OCI-LY7 (cell line): ENCODE measurements around the gene GCHFR. TPM values are rescaled to one million over a fixed set of nuclear protein-coding genes. Genes with fewer than 3 reads are reported as not detected.

ENCODE experiments used
- BruUV-seq: library from RNA; stranded (reverse); fragments of 400-500 nt; replicated peaks from 2 replicates; lab custom pipeline; 2021; lab: Mats Ljungman, UMichigan
- CTCF ChIA-PET: fragments of 300-600 bp; sonication (Branson Sonifier 250); formaldehyde crosslinking; loops from one replicate; lab custom pipeline; 2022; ENCODE audit warnings: antibody characterized with exemption; ENCODE audit not compliant: unreplicated experiment; lab: Charles Lee
- POLR2A ChIA-PET: fragments of 300-600 bp; sonication (Branson Sonifier 250); formaldehyde crosslinking; loops from one replicate; lab custom pipeline; 2022; ENCODE audit warnings: antibody characterized with exemption; lab: Charles Lee
- DNase-seq: peaks from one replicate; pipeline ENCODE4 v3.0.0-alpha.2; 2015; ENCODE audit warnings: low spot score
- H2AFZ ChIP-seq: fragments of 200-600 bp; sonication (generic), shearing (Covaris generic); 2 replicates; pipeline ENCODE4 v1.6.1; 2014; ENCODE audit warnings: mild to moderate bottlenecking, antibody characterized with exemption, low read length, moderate library complexity
- H3K27ac ChIP-seq: fragments of 200-600 bp; sonication (generic); 2 replicates; pipeline ENCODE4 v1.5.1; 2014; ENCODE audit warnings: mixed run types, low read depth, mild to moderate bottlenecking, moderate library complexity, low read length, inconsistent platforms; ENCODE audit not compliant: poor library complexity, severe bottlenecking
- H3K36me3 ChIP-seq: fragments of 200-600 bp; sonication (generic); 2 replicates; pipeline ENCODE4 v1.6.1; 2014; ENCODE audit warnings: mild to moderate bottlenecking, antibody characterized with exemption, low read length, moderate library complexity, mixed read lengths; ENCODE audit not compliant: insufficient read depth
- H3K4me1 ChIP-seq: fragments of 200-600 bp; sonication (generic); 2 replicates; pipeline ENCODE4 v1.5.1; 2014; ENCODE audit warnings: mild to moderate bottlenecking, low read length; ENCODE audit not compliant: insufficient read depth, poor library complexity, severe bottlenecking
- H3K4me2 ChIP-seq: fragments of 200-600 bp; sonication (generic); 2 replicates; pipeline ENCODE4 v1.6.1; 2014; ENCODE audit warnings: mild to moderate bottlenecking, low read length
- H3K4me3 ChIP-seq: fragments of 200-600 bp; sonication (generic); 2 replicates; pipeline ENCODE4 v1.5.1; 2014; ENCODE audit warnings: mild to moderate bottlenecking, low read depth, low read length; ENCODE audit not compliant: poor library complexity, severe bottlenecking
- H3K79me2 ChIP-seq: fragments of 200-600 bp; sonication (generic); 2 replicates; pipeline ENCODE4 v1.6.1; 2016; ENCODE audit warnings: low read depth, mild to moderate bottlenecking, low read length, moderate library complexity, mixed read lengths; ENCODE audit not compliant: insufficient read depth
- H3K9me2 ChIP-seq: fragments of 200-600 bp; sonication (generic); 2 replicates; pipeline ENCODE4 v1.6.1; 2016; ENCODE audit warnings: mild to moderate bottlenecking, low read length, mixed read lengths; ENCODE audit not compliant: insufficient read depth
- H3K9me3 ChIP-seq: fragments of 200-600 bp; sonication (generic); 2 replicates; pipeline ENCODE4 v1.6.1; 2014; ENCODE audit warnings: mild to moderate bottlenecking, mixed run types, low read length, mixed read lengths
- H4K20me1 ChIP-seq: fragments of 200-600 bp; sonication (generic); 2 replicates; pipeline ENCODE4 v1.6.1; 2014; ENCODE audit warnings: mild to moderate bottlenecking, antibody characterized with exemption, low read length, moderate library complexity, mixed read lengths; ENCODE audit not compliant: insufficient read depth
- CTCF ChIP-seq: fragments of 200-600 bp; sonication (generic); conservative IDR thresholded peaks from 2 replicates; pipeline ENCODE4 v1.5.1; 2014; ENCODE audit warnings: mild to moderate bottlenecking, antibody characterized with exemption, low read length, moderate library complexity, mixed read lengths
- EZH2phosphoT487 ChIP-seq: fragments of 200-600 bp; sonication (generic); IDR thresholded peaks from 2 replicates; pipeline ENCODE4 v1.6.1; 2018; ENCODE audit warnings: low read depth, borderline replicate concordance, mild to moderate bottlenecking, mixed run types, antibody characterized with exemption, low read length, moderate library complexity, mixed read lengths
- intact Hi-C: fragments of 100-400 bp; cut with micrococcal nuclease; formaldehyde crosslinking; loops from one replicate; pipeline ENCODE4 v1.10.0; 2022; ENCODE audit not compliant: unreplicated experiment
- total RNA-seq, 2 experiments: library from RNA; depleted of rRNA in 1 of 2; stranded (reverse); fragments of >200 nt in 1 of 2; shearing (Covaris generic) in 1 of 2; gene quantifications; 2 replicates each; pipeline ENCODE4 v1.2.3, GENCODE V29; 2014 to 2022

Gene GCHFR
- total RNA-seq, 2 experiments from 2014 or later = 75.7 to 97.4 TPM

GRCh38 chr15:40793216-40793989 lies 29.5 kb downstream of the GCHFR start:
- no peak overlapping the region for H2AFZ ChIP-seq
- no peak for TF ChIP-seq CTCF
- no peak for TF ChIP-seq EZH2phosphoT487
- no TSS peak for BruUV-seq
- H3K9me3 ChIP-seq = no peaks in the 10 kb centered on the region
- ChIA-PET CTCF (no interaction called here), POLR2A (interaction anchor here (1.0 to 1.2 kb wide), 2 partner anchors 25 to 58 kb away, joined by 3 read pairs; no protein-coding TSS in a partner anchor)
- H4K20me1 ChIP-seq = no peaks in the 10 kb centered on the region
- no peak overlapping the region for H3K4me2 ChIP-seq
- no peak for DNase-seq
- H3K4me1 ChIP-seq = no peaks in the 10 kb centered on the region
- H3K79me2 ChIP-seq = 0 out of 2 replicates have a peak, but pooled peaks cover 3% of the 10 kb centered on the region
- intact Hi-C loops = no loop called here
- H3K27ac ChIP-seq = no peak overlapping the region
- H3K9me2 ChIP-seq = no peaks in the 10 kb centered on the region
- no peak overlapping the region for H3K4me3 ChIP-seq
- H3K36me3 ChIP-seq = peaks cover 4% of the 10 kb centered on the region; the same call in 1 of the 2 replicates

GRCh38 chr15:40796041-40796440 lies 32.2 kb downstream of the GCHFR start:
- POLR2A ChIA-PET = interaction anchor here (1.6 kb wide), 1 partner anchor 11 kb away, joined by 4 read pairs; the partner anchor contains the start of genes DNAJC17 and ZFYVE19
- peaks cover 4% of the 10 kb centered on the region; the same call in 1 of the 2 replicates for H3K36me3 ChIP-seq
- H4K20me1 ChIP-seq = no peaks in the 10 kb centered on the region
- H2AFZ ChIP-seq = no peak overlapping the region
- no TSS peak for BruUV-seq
- CTCF ChIA-PET = no interaction called here
- H3K4me2 ChIP-seq = no peak overlapping the region
- no peak for TF ChIP-seq CTCF
- no peak for TF ChIP-seq EZH2phosphoT487
- H3K4me3 ChIP-seq = no peak overlapping the region
- H3K9me2 ChIP-seq = no peaks in the 10 kb centered on the region
- no peaks in the 10 kb centered on the region for H3K4me1 ChIP-seq
- H3K27ac ChIP-seq = no peak overlapping the region
- 0 out of 2 replicates have a peak, but pooled peaks cover 3% of the 10 kb centered on the region for H3K79me2 ChIP-seq
- H3K9me3 ChIP-seq = no peaks in the 10 kb centered on the region
- intact Hi-C loops = no loop called here
- no peak for DNase-seq

GRCh38 chr15:40796512-40796911 lies 32.6 kb downstream of the GCHFR start:
- Histone ChIP-seq H4K20me1 (no peaks in the 10 kb centered on the region), H3K4me3 (no peak overlapping the region), H3K9me2 (no peaks in the 10 kb centered on the region), H3K27ac (no peak overlapping the region), H3K79me2 (0 out of 2 replicates have a peak, but pooled peaks cover 3% of the 10 kb centered on the region), H2AFZ (no peak overlapping the region), H3K36me3 (peaks cover 4% of the 10 kb centered on the region; the same call in 1 of the 2 replicates), H3K9me3 (no peaks in the 10 kb centered on the region), H3K4me1 (no peaks in the 10 kb centered on the region), H3K4me2 (no peak overlapping the region)
- ChIA-PET CTCF (no interaction called here), POLR2A (interaction anchor here (0.5 to 1.6 kb wide), 3 partner anchors 10 to 198 kb away, joined by 3 to 4 read pairs (median 3); partner anchors contain the start of genes DNAJC17 and ZFYVE19)
- no peak for DNase-seq
- TF ChIP-seq CTCF (no peak), EZH2phosphoT487 (no peak)
- intact Hi-C loops = no loop called here
- no TSS peak for BruUV-seq
